Vagina (tissue), 2 donors: ENCODE measurements around the gene TELO2. TPM values are rescaled to one million over a fixed set of nuclear protein-coding genes. Genes with fewer than 3 reads are reported as not detected.

Experiments used
- DNase-seq, 2 donors: peaks; one replicate each; pipeline ENCODE4 v3.0.0-alpha.2; 2017; ENCODE audit errors: extremely low spot score in 2 of 2
- H3K27ac ChIP-seq: fragments of 200-600 bp; sonication (generic); one replicate; pipeline ENCODE4 v1.5.1; 2019
- H3K27me3 ChIP-seq: fragments of 200-600 bp; sonication (generic); one replicate; pipeline ENCODE4 v1.5.1; 2019
- H3K36me3 ChIP-seq, 2 donors: fragments of 200-600 bp; sonication (generic); one replicate each; pipeline ENCODE4 v1.5.1; 2017 to 2019
- H3K4me1 ChIP-seq: fragments of 200-600 bp; sonication (generic); one replicate; pipeline ENCODE4 v1.5.1; 2019
- H3K4me3 ChIP-seq, 2 donors: fragments of 200-600 bp; sonication (generic); 1 replicate in 1 of 2; 2 replicates in 1 of 2; pipeline ENCODE4 v1.5.1; 2016 to 2019
- H3K9me3 ChIP-seq: fragments of 200-600 bp; sonication (generic); one replicate; pipeline ENCODE4 v1.5.1; 2019
- CTCF ChIP-seq, 3 experiments: fragments of 450-650 bp in 2 of 3; fragments of 200-600 bp in 1 of 3; sonication (generic) in 1 of 3; IDR thresholded peaks; one replicate each; pipeline ENCODE4 v1.5.1; 2017 to 2019; ENCODE audit warnings: antibody characterized with exemption in 3 of 3, mild to moderate bottlenecking in 2 of 3, moderate library complexity in 2 of 3
- POLR2A ChIP-seq, 2 donors: fragments of 450-650 bp; IDR thresholded peaks; one replicate each; pipeline ENCODE4 v1.6.1; 2017; ENCODE audit warnings: antibody characterized with exemption in 2 of 2, mild to moderate bottlenecking in 2 of 2, moderate library complexity in 2 of 2
- POLR2AphosphoS5 ChIP-seq, 2 donors: sonication (generic); formaldehyde crosslinking; IDR thresholded peaks; one replicate each; pipeline ENCODE4 v1.9.0; 2017; ENCODE audit warnings: antibody characterized with exemption in 2 of 2, mild to moderate bottlenecking in 2 of 2, low read depth in 1 of 2; ENCODE audit not compliant: insufficient read depth in 1 of 2
- intact Hi-C: fragments of 100-400 bp; cut with DNase I; formaldehyde crosslinking; loops from one replicate; pipeline ENCODE4 v1.15.1; 2023
- total RNA-seq: library from RNA; depleted of rRNA; stranded (reverse); fragments of >200 nt; gene quantifications from one replicate; pipeline ENCODE4 v1.2.3, GENCODE V29; 2016

Gene TELO2
- total RNA-seq, 1 donor from 2014 or later: 23.8 TPM

- intact Hi-C loops: loop anchor here (5.0 kb wide), 1 partner anchor 78 kb away; the partner anchor contains the start of genes CRAMP1 and IFT140
- H3K4me1 ChIP-seq: peaks cover 85% of the 10 kb centered on the region
Observed at GRCh38 chr16:1534021-1535020, 41.2 kb downstream of the TELO2 start.

DNA sequence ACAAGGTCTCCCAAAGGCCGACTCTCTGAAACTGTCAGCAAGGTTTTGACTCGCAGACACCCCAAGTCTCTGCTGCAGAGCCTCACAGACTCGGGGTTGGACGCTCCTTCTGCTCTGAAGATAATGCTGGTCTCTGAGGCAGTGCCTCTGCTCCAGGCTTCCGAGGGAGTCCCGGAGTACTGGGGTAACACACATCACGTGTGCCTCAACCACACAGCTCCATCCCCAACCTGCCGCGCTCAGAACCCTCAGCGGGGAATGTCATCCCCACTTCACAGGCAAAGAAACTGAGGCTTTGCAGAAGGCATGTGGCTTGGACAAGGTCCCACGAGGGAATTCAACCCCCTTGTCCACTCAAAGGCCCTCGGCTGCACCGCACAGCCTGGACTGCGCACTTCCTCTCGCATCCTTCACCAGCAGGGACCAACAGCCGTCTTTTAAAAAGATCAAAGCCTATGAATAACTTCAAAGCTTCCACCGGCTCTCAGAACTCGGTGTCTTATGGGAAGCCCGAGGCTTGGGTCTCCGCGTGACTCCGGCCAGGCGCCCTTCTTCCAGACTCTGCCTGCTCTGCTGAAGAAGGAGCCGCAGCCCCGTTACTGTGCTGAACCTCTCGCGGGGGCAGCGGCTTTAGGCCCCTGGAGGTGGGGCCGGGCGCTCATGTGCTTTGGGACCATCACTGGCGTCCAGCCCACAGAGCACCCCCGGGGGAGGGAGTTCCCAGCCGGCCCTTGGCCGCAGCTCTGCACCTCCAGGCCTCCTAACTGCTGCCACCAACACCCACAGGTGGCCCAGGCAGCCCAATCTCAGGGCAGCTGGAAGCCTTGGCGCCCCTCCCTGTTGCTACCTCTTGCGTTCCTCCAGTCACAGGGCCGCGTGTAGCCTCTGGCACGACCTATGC lies 42.5 kb downstream of the TELO2 start:
- Histone ChIP-seq H3K27me3 (no peaks in the 10 kb centered on the region), H3K36me3 (peaks cover 0 to 32% of the 10 kb centered on the region in 2 donors), H3K9me3 (no peaks in the 10 kb centered on the region), H3K4me1 (peaks cover 72% of the 10 kb centered on the region), H3K27ac (peak overlapping the region; percentile 91), H3K4me3 (peak overlapping the region; percentile 61 to 64)
- no peak for TF ChIP-seq CTCF (IDR thresholded peaks at IDR 0.05)
- no peak for TF ChIP-seq POLR2A (IDR thresholded peaks at IDR 0.05)
- no peak for TF ChIP-seq POLR2AphosphoS5 (IDR thresholded peaks at IDR 0.05; ENCODE audit: insufficient read depth in 1 of 2, low read depth in 1 of 2)
- intact Hi-C loops: no loop called here
- DNase-seq: no peak

More at GRCh38 chr16:1534021-1535020, 41.2 kb downstream of the TELO2 start:
- H3K9me3 ChIP-seq: no peaks in the 10 kb centered on the region
- H3K36me3 ChIP-seq: peaks cover 0 to 21% of the 10 kb centered on the region in 2 donors
- H3K4me3 ChIP-seq: peak overlapping the region; percentile 61 to 64
- peak overlapping the region; percentile 91 for H3K27ac ChIP-seq
- DNase-seq: no peak
- no peaks in the 10 kb centered on the region for H3K27me3 ChIP-seq
- TF ChIP-seq POLR2AphosphoS5 (IDR thresholded peaks at IDR 0.05; ENCODE audit: insufficient read depth in 1 of 2, low read depth in 1 of 2) (no peak), CTCF (IDR thresholded peaks at IDR 0.05) (no peak), POLR2A (IDR thresholded peaks at IDR 0.05) (no peak)

DNA sequence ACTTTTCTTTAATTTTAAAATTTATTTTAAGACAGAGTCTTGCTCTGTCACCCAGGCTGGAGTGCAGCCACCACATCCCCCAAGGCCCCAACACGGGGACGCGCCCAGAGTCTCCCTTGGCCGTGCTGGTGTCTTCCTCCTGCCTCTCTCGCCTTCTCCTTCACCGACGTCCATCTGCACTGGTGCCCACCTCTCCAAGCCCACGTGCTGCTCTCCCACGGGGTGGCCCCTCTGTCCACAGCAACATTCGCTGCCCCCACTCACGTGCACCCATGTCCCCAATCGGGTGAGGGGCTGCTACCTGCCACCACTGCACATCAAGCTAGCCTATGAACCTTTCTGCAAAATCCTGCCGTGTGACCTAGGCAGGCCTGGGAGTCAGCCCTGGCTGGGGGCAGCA lies 43.4 kb downstream of the TELO2 start:
- Histone ChIP-seq H3K27ac (no peak overlapping the region), H3K27me3 (no peaks in the 10 kb centered on the region), H3K36me3 (peaks cover 0 to 32% of the 10 kb centered on the region in 2 donors), H3K4me1 (peaks cover 62% of the 10 kb centered on the region), H3K9me3 (no peaks in the 10 kb centered on the region), H3K4me3 (no peak overlapping the region)
- no peak for DNase-seq
- TF ChIP-seq CTCF (IDR thresholded peaks at IDR 0.05) (no peak), POLR2A (IDR thresholded peaks at IDR 0.05) (no peak), POLR2AphosphoS5 (IDR thresholded peaks at IDR 0.05; ENCODE audit: insufficient read depth in 1 of 2, low read depth in 1 of 2) (no peak)
- intact Hi-C loops: no loop called here

DNA sequence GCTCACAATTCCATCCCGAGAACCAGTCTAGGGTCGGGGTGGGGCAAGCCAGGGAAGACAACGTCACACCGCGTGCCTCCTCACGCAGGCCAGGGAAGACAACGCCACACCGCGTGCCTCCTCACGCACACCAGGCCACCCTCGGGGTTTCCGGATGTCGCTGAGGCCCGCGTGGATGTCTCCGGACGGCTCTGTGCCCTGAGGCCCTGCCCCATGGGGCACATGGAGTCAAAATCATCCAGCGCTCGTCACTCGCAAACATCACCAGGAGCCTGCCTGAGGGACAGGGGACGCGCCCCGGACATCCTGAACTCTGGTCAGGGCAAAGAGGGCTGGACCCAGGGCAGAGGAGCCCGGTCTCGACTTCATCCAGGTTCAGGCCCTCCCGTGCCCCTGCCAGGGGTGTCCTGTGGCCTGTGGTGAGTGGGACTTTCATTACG lies 44.0 kb downstream of the TELO2 start:
- no peak for DNase-seq
- Histone ChIP-seq H3K27me3 (no peaks in the 10 kb centered on the region), H3K4me3 (no peak overlapping the region), H3K27ac (no peak overlapping the region), H3K36me3 (peaks cover 0 to 38% of the 10 kb centered on the region in 2 donors), H3K4me1 (peaks cover 62% of the 10 kb centered on the region), H3K9me3 (no peaks in the 10 kb centered on the region)
- intact Hi-C loops: no loop called here
- TF ChIP-seq POLR2A (IDR thresholded peaks at IDR 0.05) (no peak), CTCF (IDR thresholded peaks at IDR 0.05) (no peak), POLR2AphosphoS5 (IDR thresholded peaks at IDR 0.05; ENCODE audit: insufficient read depth in 1 of 2, low read depth in 1 of 2) (no peak)
